Common myeloid progenitor, CD34-positive (primary cell): ENCODE data around the gene SLC25A44.

Source experiments
- CTCF ChIA-PET: fragments of 350-600 bp; sonication (Branson Sonifier 250); formaldehyde crosslinking; loops from one replicate; lab custom pipeline; 2021; ENCODE audit warnings: antibody characterized with exemption; lab: Charles Lee
- POLR2A ChIA-PET: fragments of 350-600 bp; sonication (Branson Sonifier 250); formaldehyde crosslinking; loops from one replicate; lab custom pipeline; 2021; ENCODE audit warnings: antibody characterized with exemption; lab: Charles Lee
- DNase-seq, 3 donors: peaks; one replicate each; pipeline versions ENCODE4 v3.0.0 to v3.0.0-alpha.2; 2013
- H3K27ac ChIP-seq, 2 experiments: 1 replicate in 1 of 2; 2 replicates in 1 of 2; pipeline ENCODE4 v1.7.0; 2013; ENCODE audit warnings: inconsistent platforms in 2 of 2, low read length in 2 of 2, mild to moderate bottlenecking in 2 of 2, low read depth in 1 of 2, moderate library complexity in 1 of 2; ENCODE audit not compliant: severe bottlenecking in 2 of 2, insufficient read depth in 1 of 2, poor library complexity in 1 of 2
- H3K27me3 ChIP-seq, 5 experiments: replicated peaks in 2 of 5; 1 replicate in 3 of 5; 2 replicates in 2 of 5; pipeline versions ENCODE4 v1.6.1 to v1.7.0; 2013; ENCODE audit warnings: low read length in 4 of 5, mild to moderate bottlenecking in 2 of 5, moderate library complexity in 2 of 5, inconsistent platforms in 1 of 5; ENCODE audit not compliant: insufficient read depth in 5 of 5, control insufficient read depth in 4 of 5
- H3K36me3 ChIP-seq, 4 experiments: 1 replicate in 2 of 4; 2 replicates in 2 of 4; pipeline versions ENCODE4 v1.6.1 to v1.7.0; 2013; ENCODE audit warnings: low read length in 3 of 4, control low read depth in 1 of 4, mild to moderate bottlenecking in 1 of 4; ENCODE audit not compliant: control insufficient read depth in 4 of 4, insufficient read depth in 4 of 4
- H3K4me1 ChIP-seq, 4 experiments: 1 replicate in 3 of 4; 2 replicates in 1 of 4; pipeline versions ENCODE4 v1.6.1 to v1.7.1; 2013; ENCODE audit warnings: low read length in 3 of 4, mild to moderate bottlenecking in 3 of 4, control low read depth in 1 of 4, inconsistent platforms in 1 of 4, moderate library complexity in 1 of 4; ENCODE audit not compliant: control insufficient read depth in 4 of 4, insufficient read depth in 4 of 4; ENCODE audit errors: control extremely low read depth in 1 of 4
- H3K4me3 ChIP-seq, 7 experiments: 1 replicate in 4 of 7; 2 replicates in 3 of 7; pipeline versions ENCODE4 v1.5.1 to v1.7.0; 2013; ENCODE audit warnings: mild to moderate bottlenecking in 7 of 7, low read length in 6 of 7, moderate library complexity in 6 of 7, inconsistent platforms in 2 of 7, low read depth in 2 of 7, control low read depth in 1 of 7; ENCODE audit not compliant: insufficient read depth in 4 of 7, control insufficient read depth in 1 of 7; ENCODE audit errors: extremely low read depth in 1 of 7
- H3K9me3 ChIP-seq, 5 experiments: 1 replicate in 4 of 5; 2 replicates in 1 of 5; pipeline versions ENCODE4 v1.6.1 to v1.7.1; 2013; ENCODE audit warnings: low read length in 4 of 5, mild to moderate bottlenecking in 2 of 5, inconsistent platforms in 1 of 5, low read depth in 1 of 5, moderate library complexity in 1 of 5; ENCODE audit not compliant: control insufficient read depth in 4 of 5, insufficient read depth in 2 of 5; ENCODE audit errors: control extremely low read depth in 1 of 5
- WGBS: methylation state at CpG from one replicate; pipeline ENCODE4 v1.1.5; 2013; ENCODE audit not compliant: insufficient coverage; 5-methylcytosine and 5-hydroxymethylcytosine counted together

Gene SLC25A44

DNA sequence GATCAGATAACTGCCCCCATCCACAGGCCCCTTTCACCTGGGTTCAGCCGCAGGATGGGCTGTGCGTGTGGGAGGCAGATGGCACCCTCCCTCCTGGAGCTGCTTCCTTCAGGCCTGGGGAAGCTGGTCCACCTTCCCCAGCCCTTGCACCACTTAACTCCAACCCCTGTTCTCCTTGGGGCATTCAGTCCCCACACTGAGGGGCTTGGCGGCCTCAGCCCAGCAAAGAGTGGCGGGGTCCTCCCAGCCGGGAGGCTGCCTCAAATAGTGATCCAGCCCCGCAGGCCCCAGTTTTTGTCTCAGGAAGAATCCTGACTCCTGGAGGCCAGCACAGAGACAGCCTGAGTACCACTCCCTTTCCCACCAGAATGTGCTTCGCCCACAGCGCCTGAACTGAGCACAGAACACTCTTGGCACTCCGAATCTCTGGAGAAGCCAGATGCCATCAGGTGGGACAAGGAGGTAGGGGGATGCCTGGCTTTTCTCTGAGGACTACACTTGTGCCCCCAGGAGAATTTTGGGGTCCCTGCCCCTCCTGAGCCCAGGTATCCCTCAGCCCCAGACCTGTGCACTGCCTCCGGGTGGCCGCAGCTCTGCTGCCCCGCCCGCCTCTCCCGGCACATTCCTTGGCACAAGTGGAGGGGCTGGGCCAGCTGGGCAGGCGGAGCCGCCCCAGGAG is 53.0 kb downstream of the SLC25A44 start:
- peaks cover 0 to 59% (median 52%) of the 10 kb centered on the region in 4 experiments for H3K4me1 ChIP-seq
- peaks cover 2 to 50% (median 30%) of the 10 kb centered on the region in 4 experiments for H3K36me3 ChIP-seq
- no peak overlapping the region for H3K4me3 ChIP-seq
- CTCF ChIA-PET = interaction anchor here (0.6 to 2.1 kb wide), 4 partner anchors 8 to 178 kb away, joined by 3 to 8 read pairs (median 3); no protein-coding TSS in a partner anchor
- POLR2A ChIA-PET = no interaction called here
- H3K9me3 ChIP-seq = no peaks in the 10 kb centered on the region
- no peak for DNase-seq
- H3K27ac ChIP-seq = no peak overlapping the region
- H3K27me3 ChIP-seq = peaks cover 0 to 2% (median 0%) of the 10 kb centered on the region in 5 experiments
- 92% methylated on average over 15 of the region's 16 CpGs for WGBS

DNA sequence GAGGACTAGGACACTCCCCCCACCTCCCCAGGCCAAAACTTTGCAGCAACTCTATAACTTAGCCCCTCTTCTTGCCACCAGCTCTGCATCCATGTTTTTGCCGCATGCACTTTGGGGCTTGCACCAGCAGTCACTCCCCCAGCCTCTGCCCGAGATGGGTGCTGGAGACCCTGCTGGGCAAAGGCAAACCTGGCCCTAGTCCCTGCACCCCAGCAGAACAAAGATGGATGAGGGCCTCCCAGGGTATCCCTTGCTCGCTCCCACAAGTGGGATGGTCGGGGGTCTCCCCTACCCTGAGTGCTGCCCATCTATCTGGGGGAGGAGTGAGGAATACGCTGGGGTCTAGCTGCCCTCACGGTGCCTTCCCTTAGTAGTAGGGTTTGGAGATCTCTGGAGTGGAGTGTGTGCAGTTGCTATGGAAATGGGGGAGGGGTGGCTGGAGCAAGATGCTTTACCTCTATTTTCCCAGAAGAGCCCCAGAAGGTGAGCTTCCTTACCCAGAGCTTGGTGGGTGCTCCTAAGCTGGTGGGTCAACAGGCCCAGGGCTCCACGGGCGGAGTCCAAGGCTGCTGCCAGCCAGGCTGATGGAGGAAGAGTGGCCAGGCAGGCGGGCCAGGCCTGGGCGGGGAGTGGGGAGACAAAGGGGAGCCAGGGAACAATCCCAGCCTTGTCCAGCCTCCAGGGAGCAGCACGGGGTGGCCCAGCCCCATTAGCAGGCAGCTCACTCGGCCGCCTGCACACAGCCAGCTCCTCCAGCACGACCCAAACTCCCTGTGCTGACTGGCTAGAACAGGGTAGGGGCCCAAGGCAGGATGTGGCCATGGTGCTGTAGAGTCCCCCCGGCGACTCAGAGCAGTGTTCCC is 53.8 kb downstream of the SLC25A44 start, which contains the start of gene PAQR6:
Gene PAQR6, minus strand, starts transcription at position 597 of the 863 bp plus-strand sequence. CDS start 1,325 bp downstream, outside the sequence.
- Histone ChIP-seq H3K4me1 (peaks cover 0 to 65% (median 54%) of the 10 kb centered on the region in 4 experiments), H3K27ac (no peak within 1 kb of the TSS), H3K9me3 (no peaks in the 10 kb centered on the region), H3K27me3 (peaks cover 0 to 2% (median 0%) of the 10 kb centered on the region in 5 experiments), H3K4me3 (no peak within 1 kb of the TSS), H3K36me3 (peaks cover 5 to 51% (median 33%) of the 10 kb centered on the region in 4 experiments)
- ChIA-PET POLR2A (interaction anchor here (0.6 kb wide), 1 partner anchor 35 kb away, joined by 3 read pairs; the partner anchor contains the start of gene PMF1), CTCF (interaction anchor here (0.6 to 1.5 kb wide), 4 partner anchors 9 to 24 kb away, joined by 3 read pairs; no protein-coding TSS in a partner anchor)
- DNase-seq = no peak
- 96% methylated on average over 15 of the region's 16 CpGs for WGBS

DNA sequence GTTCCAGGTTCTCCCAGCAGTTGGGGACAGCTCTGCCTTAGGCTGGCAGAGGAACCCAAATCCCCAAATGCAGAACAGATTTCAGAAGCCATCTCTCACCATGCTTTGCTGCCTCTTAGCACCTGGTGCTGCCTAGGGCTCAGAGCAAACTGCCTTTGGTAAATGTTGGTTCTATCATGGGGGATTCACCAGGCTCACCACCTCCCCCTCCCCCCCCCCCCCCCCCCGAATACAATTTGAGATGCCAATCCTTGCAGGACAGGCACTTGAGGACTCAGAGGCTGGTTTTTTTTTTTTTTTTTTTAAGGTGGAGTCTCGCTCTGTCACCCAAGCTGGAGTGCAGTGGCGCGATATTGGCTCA is 54.4 kb downstream of the SLC25A44 start:
- 100% methylated on average over 2 of the region's 4 CpGs for WGBS
- no peak for DNase-seq
- H3K4me1 ChIP-seq = peaks cover 0 to 71% (median 60%) of the 10 kb centered on the region in 4 experiments
- H3K4me3 ChIP-seq = no peak overlapping the region
- H3K27me3 ChIP-seq = peaks cover 0 to 2% (median 0%) of the 10 kb centered on the region in 5 experiments
- POLR2A ChIA-PET = interaction anchor here (0.6 kb wide), 2 partner anchors 34 to 36 kb away, joined by 3 read pairs; partner anchors contain the start of genes PMF1 and SMG5
- H3K9me3 ChIP-seq = no peaks in the 10 kb centered on the region
- H3K27ac ChIP-seq = no peak overlapping the region
- CTCF ChIA-PET = interaction anchor here (0.9 to 1.4 kb wide), 2 partner anchors 12 to 24 kb away, joined by 3 read pairs; no protein-coding TSS in a partner anchor
- H3K36me3 ChIP-seq = peaks cover 7 to 55% (median 38%) of the 10 kb centered on the region in 4 experiments

DNA sequence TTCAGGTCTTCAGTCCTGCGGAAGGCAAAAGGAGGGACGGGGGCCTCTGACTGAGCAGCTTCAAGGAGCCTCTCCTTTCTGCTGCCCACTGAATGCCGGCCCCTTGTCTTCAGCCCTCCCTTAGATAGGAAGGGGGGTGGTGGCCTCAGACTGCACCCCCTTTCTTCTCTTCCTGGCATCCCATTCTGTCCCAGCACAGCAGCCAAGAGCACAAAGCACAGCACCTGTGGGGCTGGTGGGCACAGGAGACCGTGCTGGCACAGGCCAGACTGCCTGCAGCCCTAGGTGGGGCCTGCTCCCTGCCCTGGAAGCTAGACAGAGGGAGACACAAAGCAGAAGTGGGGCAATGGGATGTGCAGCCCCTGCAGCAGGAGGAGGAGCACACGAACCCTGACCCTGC is 55.7 kb downstream of the SLC25A44 start:
- WGBS = 91% methylated on average over 1 of the region's 5 CpGs
- CTCF ChIA-PET = interaction anchor here (1.1 to 2.8 kb wide), 3 partner anchors 8 to 12 kb away, joined by 4 to 13 read pairs (median 9); no protein-coding TSS in a partner anchor
- Histone ChIP-seq H3K36me3 (peaks cover 7 to 65% (median 43%) of the 10 kb centered on the region in 4 experiments), H3K9me3 (no peaks in the 10 kb centered on the region), H3K4me3 (no peak overlapping the region), H3K4me1 (peaks cover 0 to 67% (median 63%) of the 10 kb centered on the region in 4 experiments), H3K27ac (no peak overlapping the region), H3K27me3 (peaks cover 0 to 2% (median 0%) of the 10 kb centered on the region in 5 experiments)
- no peak for DNase-seq
- POLR2A ChIA-PET = no interaction called here

DNA sequence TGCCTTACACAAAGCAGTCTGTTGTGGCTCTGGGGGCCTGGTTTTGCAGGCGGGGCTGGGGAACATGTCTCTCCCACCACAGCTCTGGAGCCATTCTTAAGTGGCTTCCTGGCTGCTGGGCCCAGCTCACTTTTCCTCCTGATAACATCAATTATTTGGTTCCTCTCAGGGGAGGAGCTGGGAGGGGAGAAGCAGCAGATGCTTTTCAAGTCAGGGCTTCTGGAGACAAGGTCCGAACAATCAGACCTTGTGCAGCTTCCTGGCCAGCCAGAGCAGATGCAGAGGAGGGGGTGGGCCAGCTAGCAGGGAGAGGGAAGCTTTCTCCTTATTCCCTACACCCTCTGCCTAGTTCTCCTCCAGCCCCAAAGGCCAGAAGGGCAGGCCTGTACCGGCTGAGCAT is 57.6 kb downstream of the SLC25A44 start:
- Histone ChIP-seq H3K4me3 (peak overlapping the region in 4 of 7 experiments; percentile 11 to 36 (median 20)), H3K9me3 (no peaks in the 10 kb centered on the region), H3K36me3 (peaks cover 7 to 76% (median 48%) of the 10 kb centered on the region in 4 experiments), H3K4me1 (peaks cover 0 to 58% (median 54%) of the 10 kb centered on the region in 4 experiments), H3K27ac (peak overlapping the region in 1 of 2 experiments; percentile 44), H3K27me3 (no peaks in the 10 kb centered on the region)
- DNase-seq = peak; percentile 52 to 81 (median 74)
- CTCF ChIA-PET = interaction anchor here (0.9 to 2.8 kb wide), 11 partner anchors 8 to 108 kb away, joined by 3 to 13 read pairs (median 5); no protein-coding TSS in a partner anchor
- 5% methylated on average over 3 of the region's 3 CpGs for WGBS
- POLR2A ChIA-PET = interaction anchor here (0.6 to 1.4 kb wide), 4 partner anchors 9 to 1254 kb away, joined by 3 to 4 read pairs (median 4); partner anchors contain the start of gene BGLAP

DNA sequence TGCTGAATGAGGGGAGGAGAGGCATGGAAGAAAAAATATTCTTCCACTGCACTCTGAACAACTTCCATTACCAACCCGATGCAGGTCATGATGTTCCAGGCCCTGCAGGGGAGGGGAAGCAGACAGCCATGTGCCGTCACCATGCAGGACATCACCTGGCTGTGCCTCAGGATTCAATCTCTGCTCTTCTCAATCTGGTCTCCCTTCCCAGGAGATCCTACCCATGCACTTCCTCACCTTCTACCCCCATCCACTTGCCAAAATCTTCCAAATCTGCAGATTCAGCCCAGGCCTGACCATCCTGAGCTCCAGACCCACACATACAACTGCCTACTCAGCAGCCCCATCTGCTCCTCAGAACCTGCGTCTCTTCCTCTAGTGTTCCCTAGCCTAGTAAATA is 59.7 kb downstream of the SLC25A44 start:
- no peak for DNase-seq
- CTCF ChIA-PET = interaction anchor here (0.5 to 2.0 kb wide), 5 partner anchors 17 to 103 kb away, joined by 3 to 5 read pairs (median 4); partner anchors contain the start of gene SLC25A44
- POLR2A ChIA-PET = interaction anchor here (0.6 kb wide), 1 partner anchor 13 kb away, joined by 4 read pairs; no protein-coding TSS in a partner anchor
- Histone ChIP-seq H3K27ac (no peak overlapping the region), H3K4me1 (peaks cover 10 to 73% (median 72%) of the 10 kb centered on the region in 4 experiments), H3K36me3 (peaks cover 7 to 84% (median 50%) of the 10 kb centered on the region in 4 experiments), H3K27me3 (no peaks in the 10 kb centered on the region), H3K4me3 (no peak overlapping the region), H3K9me3 (no peaks in the 10 kb centered on the region)
- WGBS = 88% methylated on average over 3 of the region's 3 CpGs
